Suppressor macrophage treated with lipopolysaccharide for 4 hours (primary cell): ENCODE measurements around the gene LENG9.
"Not testable (repeated sequence)": the region's sequence is repeated elsewhere in the genome, so short reads cannot be mapped to it uniquely, and the experiment has no call there.

ENCODE experiments used
- DNase-seq: peaks from one replicate; pipeline ENCODE4 v3.0.0-alpha.2; 2020

Gene LENG9

DNA sequence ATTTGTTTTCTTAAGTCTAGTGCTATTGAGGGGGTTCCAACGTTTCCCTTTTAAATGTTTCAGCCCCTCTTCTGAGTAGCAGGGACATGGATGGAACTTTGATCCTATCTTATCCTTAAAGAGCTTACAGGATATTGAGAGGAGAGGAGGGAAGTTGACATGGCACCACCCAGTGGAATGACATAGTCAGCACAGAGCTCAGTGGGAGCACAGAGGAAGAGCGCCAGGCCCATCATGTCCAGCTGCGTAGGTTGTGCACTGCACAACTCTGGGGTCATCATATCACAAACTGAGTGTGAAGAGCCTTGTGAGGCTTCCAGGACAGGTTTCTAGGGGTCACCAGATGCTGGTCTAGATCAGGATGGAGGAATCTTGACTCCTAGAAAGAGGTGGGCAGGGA lies 14.1 kb upstream of the LENG9 start:
- DNase-seq = peak; percentile 19

GRCh38 chr19:54475706-54476105 lies 12.1 kb upstream of the LENG9 start:
- no peak for DNase-seq

DNA sequence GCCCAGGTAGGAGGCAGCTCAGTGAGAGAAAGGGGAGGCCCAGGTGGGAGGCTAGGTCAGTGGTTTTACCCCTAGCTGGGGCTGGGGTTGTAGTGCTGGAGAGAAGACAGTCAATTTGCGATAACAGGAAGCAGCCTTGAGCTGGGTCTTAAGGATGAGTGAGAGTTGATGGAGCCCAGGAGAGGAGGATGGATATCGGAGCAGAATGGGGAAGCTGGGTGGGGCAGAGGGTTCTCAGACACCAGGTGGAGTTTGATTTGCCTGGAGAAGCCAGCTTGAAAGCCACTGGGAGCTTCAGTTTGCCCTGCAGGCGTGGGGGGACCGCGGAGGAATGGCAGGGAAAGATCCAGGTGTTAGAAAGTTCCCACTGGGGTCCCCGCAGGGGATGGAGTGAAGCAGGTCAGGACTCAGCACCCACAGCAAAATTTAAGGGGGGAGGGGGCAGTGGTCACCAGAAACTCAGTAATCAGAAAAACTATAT lies 10.4 kb upstream of the LENG9 start:
- DNase-seq = no peak

- DNase-seq = peak; percentile 75
Observed at GRCh38 chr19:54473071-54473891, 9.7 kb upstream of the LENG9 start, which contains the start of gene CDC42EP5. TSS of gene CDC42EP5 (minus strand) at chr19:54473296. CDS start at chr19:54465547, 7,749 bp downstream.

DNA sequence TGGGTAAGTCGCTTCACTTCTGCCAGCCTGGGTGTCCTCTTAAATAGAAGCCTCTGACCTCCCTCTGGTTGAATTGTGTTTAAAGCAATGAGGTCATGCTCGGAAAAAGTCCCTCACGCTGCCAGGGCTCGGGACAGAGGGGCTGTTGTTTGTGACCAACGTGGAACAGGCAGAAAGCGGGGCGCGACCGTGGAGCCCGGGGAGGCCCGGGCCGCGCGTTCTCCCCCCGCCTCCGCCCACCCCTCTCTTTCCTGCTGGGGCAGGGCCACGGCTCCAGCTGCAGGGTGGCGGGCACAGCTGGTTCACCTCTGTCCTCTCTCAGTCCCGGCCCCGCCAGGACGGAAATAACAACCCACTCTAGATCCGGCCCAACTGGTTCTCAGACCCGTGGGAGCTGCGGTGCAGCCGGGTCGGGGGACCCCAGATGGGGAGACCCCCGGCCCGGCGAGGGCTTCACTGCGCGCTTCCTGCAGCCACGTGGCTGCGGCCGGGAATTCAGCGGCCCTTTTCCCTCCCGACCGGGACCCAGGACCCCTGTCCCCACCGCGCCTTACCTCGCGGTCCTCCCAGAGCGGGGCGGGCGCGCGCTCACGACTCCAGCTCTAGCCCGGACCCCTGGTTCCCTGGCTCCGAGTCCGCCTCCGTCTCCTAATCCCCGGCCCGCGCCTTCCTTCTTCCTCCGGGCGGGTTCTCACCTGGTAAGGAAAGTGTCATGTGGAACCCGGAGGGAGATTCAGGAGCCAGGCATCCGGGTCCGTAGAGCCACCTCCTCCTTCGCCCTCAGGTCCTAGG lies 7.6 kb upstream of the LENG9 start:
- peak; percentile 49 for DNase-seq

GRCh38 chr19:54470276-54470887 lies 6.8 kb upstream of the LENG9 start:
- DNase-seq = no peak

- DNase-seq = no peak
Observed at GRCh38 chr19:54469496-54469934, 5.9 kb upstream of the LENG9 start.

DNA sequence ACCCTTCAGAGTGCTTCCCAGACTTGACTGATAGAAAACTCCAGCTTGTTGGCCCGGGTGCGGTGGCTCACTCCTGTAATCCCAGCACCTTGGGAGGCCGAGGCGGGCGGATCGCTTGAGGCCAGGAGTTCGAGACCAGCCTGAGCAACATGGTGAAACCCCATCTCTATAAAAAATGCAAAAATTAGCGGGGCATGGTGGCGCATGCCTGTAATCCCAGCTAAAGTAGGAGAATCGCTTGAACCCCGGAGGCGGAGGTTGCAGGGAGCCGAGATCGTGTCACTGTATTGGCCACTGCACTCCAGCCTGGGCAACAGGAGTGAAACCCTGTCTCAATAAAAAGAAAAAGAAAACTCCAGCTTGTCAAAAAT lies 2.5 kb upstream of the LENG9 start:
- DNase-seq = not testable (repeated sequence)

- no peak for DNase-seq
Observed at GRCh38 chr19:54465426-54466109, 2.0 kb upstream of the LENG9 start.

DNA sequence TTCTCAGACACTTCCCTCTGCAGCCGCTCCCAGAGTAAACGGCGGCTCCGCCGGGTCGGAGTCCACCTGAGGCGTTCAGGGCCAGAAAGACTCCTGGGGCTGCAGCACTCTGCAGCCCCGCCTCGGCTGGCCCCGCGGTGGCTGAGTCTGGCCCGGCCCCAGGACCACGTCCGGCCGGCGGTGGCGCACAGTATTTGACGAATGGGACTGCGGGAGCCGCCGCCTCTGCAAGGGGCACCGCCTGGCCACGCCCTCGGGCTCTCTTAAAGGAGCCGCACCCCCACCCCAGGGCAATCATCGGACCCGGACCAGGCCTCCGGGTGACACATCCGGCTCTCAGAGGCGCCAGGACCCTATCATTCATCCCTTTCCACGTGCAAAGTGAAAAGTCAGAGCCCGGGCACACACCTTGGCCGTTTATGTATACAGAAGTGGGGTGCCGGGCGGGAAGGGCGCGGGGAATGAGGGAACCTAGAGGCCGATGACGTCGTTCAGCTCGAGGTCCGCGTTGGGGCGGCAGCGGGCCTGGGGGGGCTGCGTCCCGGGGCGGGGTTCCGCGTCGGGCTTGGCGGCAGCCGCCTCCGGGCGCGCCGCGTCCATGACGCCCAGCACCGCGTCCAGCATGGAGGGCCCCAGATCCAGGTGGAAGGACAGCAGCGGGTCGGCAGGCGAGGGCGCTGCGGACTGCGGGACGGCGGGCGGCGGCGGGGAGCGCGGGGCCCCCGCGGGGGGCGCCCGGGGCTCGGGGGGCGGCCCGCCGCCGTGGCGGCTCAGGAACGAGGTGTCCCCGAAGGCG lies 1.2 kb upstream of the LENG9 start:
- peak; percentile 94 for DNase-seq

- DNase-seq = peak; percentile 94
Observed at GRCh38 chr19:54464044-54464629, 559 bp upstream of the LENG9 start.

DNA sequence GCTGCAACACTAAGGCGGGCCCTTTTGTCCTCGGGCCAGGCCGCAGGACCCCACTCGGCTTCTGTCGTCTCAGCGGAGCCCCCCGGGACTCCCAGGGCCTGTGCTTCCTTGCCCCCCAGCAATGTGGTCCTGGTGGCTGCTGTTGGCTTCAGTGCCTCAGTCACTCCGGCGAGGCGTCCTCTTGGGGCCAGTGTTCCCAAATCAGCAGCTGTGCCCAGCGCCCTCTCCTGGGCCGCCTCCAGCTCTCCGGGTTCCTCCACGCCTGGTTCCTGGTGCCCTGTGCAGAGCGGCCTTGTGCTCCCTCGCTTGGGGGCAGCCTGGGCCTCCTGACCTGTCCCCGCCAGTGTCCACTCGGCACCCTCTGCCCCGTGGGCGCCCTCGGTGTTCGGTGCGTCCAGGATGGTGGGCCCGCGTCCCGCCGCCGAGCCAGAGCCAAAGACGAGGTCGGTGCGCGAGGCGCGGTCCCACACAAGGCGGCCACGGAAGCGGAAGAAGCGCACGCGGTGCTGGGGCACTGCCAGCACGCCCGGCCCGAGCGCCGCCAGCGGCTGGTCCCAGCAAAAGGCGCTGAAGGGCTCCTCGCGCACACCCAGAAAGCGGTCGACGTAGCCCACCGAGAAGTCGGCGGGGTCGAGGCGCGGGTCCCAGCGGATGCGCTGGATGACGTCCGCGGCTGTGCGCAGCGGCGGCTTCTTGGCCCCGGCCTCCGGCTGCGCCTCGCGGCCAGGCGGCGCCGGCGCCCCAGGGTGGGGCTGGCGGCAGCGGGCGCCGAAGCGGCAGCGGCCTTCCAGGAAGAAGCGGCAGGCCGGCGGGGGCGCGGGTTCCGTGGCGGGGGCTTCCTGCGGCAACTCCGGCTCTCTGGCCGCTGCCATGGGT lies 685 bp downstream of the LENG9 start:
- peak; percentile 77 for DNase-seq

DNA sequence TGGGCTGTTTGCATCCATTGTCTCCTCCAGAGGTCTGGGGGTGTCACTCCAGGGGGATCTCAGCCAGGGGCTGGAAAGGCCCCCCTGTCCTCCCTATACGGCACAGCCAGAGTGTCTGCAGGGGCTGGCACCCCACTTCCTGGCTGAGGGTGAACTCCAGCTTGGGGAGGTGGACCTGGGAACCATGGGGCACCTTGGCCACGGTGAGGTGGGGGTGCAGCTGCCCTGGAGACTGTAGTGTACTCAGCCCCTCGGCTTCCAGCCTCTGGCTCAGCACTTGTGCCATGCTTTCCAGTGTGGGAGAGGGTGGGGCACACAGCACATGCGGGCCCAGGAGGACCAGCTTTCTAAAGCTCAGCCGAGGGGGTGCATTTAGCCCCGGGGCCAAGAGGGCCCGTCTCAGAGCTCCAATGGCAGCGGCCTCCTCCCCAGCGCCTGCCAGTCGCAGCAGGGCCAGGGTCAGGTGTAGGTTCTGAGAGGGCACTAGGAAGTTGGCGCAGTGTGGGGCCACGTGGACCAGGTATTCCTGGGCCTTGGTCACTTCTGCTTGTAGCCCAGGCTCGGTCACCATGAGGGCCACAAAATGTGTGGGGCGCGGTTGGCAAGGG lies 1.4 kb downstream of the LENG9 start:
- DNase-seq = no peak

DNA sequence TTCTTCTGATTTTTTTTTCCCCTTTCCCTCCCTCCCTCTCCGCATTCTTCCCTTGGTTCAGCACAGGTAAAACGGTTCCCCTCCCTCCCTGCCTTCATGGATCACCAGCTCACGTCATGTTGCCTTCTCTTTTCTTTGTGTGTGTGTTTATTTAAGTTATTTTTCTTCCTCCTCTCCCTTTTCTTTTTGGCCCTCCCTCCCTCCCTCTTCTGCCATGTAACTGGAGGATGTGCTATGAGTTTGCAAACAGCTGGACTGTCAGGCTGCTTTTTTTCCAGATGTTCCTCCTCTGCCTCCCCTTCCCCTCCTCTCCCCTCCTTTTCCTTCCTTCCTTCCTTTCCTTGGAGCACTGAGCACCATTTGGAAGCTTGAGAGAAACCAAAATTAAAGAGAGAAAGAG lies 2.0 kb downstream of the LENG9 start:
- no peak for DNase-seq

DNA sequence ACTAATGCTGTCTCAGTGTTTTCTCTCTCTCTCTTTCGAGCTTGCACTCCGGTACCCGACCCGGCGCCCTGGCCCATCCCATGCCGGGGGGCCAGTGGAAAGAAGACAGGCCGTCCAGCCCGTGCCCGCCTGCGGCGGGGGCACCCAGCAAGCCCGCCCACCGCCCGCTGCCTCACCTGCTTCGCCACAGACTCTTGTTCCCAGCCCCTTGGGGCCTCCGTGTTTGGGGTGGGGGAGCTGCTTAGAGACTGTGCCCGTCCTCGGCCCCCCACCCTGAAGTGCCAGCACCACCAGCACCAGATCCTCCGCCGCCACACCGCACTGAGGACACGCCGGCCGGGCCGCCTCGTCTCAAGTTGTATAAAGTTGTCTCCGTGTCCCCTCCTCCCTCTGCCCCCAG lies 2.4 kb downstream of the LENG9 start:
- DNase-seq = no peak

GRCh38 chr19:54460230-54461005 lies 3.2 kb downstream of the LENG9 start:
- no peak for DNase-seq

GRCh38 chr19:54459282-54460229 lies 4.0 kb downstream of the LENG9 start:
- DNase-seq = no peak

GRCh38 chr19:54458648-54459281 lies 4.8 kb downstream of the LENG9 start:
- no peak for DNase-seq
